HG02885 (cell line): ENCODE results near the gene SLC35E4.
"Not testable (repeated sequence)": the region's sequence is repeated elsewhere in the genome, so short reads cannot be mapped to it uniquely, and the experiment has no call there.

Experiments
- ATAC-seq: cut with Tn5 transposase; IDR thresholded peaks from one replicate; pipeline ENCODE4 v1.9.1; 2021; ENCODE audit warnings: mild to moderate bottlenecking; ENCODE audit not compliant: unreplicated experiment, poor library complexity

Gene SLC35E4

DNA sequence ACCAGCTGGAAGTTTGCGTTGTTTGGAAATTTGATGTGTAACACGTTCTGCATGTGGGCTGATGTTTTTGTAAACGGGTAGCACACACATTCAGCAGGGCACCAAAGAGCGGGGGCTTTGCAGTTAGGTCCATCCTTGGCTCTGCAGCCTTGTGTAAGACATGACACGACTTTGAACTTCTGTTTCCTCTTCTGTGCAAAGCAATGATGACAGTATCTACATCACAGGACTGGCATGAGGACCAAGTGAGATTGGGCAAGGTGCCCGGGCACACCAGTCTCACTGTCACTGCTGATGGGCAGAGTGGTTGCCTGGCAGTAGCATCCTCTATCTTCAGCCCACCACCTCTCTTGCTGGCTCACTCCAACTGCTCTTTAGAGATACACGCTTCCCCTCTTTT is 25.3 kb upstream of the SLC35E4 start:
- no peak for ATAC-seq

DNA sequence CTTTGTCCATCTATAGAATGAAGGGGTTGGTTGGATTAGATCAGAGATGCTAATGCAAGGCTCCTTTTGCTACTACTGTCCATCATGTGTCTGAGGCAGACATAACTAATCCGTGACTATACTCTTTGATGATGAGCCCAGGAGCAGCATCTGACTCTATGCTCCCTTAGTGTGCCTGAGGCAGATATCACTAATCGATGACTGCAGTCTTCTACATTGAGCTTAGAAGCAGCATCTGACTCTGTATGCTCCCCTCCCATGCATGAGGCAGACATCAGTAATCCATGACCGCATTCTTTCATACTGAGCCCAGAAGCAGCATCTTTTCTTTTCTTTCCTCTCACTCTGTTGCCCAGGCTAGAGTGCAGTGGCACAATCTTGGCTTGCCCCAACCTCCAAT is 24.4 kb upstream of the SLC35E4 start:
- no peak for ATAC-seq

DNA sequence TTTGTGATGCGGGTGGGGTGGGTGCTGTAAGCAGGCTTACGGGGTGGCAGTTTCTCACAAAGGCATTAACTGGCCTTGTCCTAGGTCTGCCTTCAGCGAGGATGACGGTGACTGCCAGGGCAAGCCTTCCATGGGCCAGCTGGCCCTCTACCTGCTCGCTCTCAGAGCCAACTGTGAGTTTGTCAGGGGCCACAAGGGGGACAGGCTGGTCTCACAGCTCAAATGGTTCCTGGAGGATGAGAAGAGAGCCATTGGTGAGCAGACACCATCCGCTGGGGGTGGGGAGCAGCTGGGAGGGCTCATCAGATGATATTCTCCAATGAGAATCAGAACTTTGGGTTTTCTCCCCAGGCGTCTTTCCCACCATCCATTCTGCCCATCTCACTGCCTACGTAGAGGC is 22.8 kb upstream of the SLC35E4 start:
- ATAC-seq = no peak

DNA sequence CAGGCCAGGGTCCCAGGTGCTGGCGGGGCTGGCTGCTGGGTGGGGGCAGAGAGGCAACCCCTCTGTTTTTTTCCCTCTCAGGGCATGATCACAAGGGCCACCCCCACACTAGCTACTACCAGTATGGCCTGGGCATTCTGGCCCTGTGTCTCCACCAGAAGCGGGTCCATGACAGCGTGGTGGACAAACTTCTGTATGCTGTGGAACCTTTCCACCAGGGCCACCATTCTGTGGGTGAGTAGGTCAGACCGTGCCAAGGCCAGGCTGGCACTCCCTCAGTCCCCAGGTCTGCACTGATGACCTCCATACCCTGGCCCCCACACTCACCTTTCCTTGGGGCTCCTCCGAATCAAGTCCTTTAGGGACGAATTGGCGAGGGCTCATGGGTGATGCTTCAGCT is 21.3 kb upstream of the SLC35E4 start:
- ATAC-seq = no peak

DNA sequence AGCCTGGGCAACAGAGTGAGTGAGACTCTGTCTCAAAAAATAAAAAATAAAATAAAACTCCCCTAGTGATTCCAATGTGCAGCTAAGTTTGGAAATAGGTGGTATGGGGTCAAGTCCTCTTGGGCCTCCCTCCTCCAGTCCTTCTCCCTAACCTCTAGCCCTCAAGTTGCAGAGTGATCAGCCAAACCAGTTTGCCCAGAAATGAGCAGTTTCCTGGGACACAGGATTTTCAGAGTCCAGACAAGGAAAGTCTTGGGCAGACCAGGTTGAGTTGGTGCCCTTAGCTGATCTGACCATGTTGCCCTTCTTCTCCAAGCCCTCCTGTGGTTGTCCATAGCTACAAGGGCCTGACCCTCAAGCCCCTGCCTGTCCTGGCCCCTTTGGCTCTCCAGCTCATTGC is 20.7 kb upstream of the SLC35E4 start:
- no peak for ATAC-seq

DNA sequence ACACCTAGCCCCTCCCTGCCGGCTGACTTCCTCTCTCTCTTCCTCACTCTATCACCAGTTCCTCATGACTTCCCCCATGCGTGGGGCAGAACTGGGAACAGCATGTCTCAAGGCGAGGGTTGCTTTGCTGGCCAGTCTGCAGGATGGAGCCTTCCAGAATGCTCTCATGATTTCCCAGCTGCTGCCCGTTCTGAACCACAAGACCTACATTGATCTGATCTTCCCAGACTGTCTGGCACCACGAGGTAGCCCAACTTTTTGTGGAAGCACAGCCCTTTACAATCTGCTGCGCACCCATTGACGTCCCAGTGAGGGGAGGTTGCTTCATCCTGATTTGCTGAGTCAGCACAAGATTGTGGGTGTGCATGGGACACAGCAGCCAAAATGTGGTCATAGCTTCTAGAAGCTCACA is 20.0 kb upstream of the SLC35E4 start:
- ATAC-seq = no peak

DNA sequence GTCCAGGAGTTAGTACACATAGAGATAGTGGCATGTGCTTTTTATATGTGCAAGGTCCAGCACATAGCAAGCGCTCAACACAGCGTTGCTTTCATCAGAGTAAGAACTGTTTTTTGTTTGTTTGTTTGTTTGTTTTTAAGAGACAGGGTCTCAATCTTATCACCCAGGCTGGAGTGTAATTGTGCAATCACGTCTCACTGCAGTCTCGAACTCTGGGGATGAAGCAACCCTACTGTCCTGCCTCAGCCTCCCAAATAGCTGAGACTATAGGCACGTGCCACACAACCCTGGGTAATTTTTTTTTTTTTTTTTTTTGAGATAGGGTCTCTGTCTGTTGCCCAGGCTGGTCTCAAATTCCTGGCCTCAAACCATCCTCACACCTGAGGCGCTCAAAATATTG is 17.8 kb upstream of the SLC35E4 start:
- no peak for ATAC-seq

DNA sequence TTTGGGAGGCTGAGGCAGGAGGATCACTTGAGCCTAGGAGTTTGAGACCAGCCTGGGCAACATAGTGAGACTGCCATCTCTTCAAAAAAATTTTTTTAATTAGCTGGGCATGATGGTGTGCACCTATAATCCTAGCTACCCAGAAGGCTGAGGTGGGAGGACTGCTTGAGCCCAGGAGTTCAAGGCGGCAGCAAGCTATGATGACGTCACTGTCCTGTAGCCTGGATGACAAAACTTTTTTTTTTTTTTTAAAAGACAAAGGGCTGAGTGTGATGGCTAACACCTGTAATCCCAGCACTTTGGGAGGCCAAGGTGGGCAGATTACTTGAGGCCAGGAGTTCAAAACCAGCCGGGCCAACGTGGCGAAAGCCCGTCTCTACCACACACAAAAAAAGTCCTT is 15.7 kb upstream of the SLC35E4 start:
- ATAC-seq = not testable (repeated sequence)

DNA sequence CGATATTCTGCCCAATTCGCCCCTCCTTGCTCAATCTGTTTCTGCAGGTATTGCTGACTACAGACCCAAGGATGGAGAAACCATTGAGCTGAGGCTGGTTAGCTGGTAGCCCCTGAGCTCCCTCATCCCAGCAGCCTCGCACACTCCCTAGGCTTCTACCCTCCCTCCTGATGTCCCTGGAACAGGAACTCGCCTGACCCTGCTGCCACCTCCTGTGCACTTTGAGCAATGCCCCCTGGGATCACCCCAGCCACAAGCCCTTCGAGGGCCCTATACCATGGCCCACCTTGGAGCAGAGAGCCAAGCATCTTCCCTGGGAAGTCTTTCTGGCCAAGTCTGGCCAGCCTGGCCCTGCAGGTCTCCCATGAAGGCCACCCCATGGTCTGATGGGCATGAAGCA is 9.2 kb upstream of the SLC35E4 start:
- no peak for ATAC-seq

DNA sequence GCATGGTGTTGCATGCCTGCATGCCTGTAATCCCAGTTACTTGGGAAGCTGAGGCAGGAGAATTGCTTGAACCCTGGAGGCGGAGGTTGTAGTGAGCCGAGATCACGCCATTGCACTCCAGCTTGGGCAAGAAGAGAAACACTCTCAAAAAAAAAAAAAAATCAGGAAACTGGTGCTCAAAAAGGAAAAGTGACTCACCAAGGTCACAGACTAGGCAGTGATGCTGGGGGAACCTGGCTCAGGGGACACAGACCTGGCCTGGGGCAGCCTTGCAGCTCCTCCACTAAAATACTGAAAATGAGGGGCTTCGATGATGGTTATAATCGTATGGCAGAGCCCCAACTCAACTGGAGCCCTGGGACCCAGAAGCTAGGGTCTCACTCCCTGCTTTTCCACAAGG is 8.1 kb upstream of the SLC35E4 start:
- no peak for ATAC-seq

DNA sequence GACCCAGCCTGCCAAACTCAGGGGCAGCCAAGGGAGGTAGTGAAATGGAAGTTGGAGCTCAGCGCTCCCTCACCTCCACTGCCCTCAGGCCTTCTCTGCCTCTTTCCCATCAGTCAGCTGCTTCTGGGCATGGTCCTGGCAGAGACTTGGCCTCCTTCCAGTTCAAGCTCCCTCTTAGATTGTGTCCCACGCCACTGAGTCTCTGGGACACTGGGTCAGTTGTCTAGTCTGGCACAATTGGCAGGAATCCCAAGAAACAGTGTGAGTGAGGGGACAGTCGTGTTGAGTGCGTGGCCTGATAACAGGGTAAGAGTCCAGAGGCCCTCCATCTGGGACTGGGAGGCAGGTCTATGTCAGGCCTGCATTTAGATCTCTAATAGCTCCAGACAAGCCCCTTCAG is 7.1 kb upstream of the SLC35E4 start:
- no peak for ATAC-seq

DNA sequence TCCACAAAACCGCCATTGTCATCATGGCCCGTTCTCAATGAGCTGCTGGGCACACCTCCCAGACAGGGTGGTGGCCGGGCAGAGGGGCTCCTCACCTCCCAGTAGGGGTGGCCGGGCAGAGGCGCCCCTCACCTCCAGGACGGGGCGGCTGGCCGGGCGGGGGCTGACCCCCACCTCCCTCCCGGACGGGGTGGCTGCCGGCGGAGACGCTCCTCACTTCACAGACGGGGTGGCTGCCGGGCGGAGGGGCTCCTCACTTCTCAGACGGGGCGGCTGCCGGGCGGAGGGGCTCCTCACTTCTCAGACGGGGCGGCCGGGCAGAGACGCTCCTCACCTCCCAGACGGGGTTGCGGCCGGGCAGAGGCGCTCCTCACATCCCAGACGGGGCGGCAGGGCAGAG is 4.1 kb upstream of the SLC35E4 start:
- not testable (repeated sequence) for ATAC-seq

DNA sequence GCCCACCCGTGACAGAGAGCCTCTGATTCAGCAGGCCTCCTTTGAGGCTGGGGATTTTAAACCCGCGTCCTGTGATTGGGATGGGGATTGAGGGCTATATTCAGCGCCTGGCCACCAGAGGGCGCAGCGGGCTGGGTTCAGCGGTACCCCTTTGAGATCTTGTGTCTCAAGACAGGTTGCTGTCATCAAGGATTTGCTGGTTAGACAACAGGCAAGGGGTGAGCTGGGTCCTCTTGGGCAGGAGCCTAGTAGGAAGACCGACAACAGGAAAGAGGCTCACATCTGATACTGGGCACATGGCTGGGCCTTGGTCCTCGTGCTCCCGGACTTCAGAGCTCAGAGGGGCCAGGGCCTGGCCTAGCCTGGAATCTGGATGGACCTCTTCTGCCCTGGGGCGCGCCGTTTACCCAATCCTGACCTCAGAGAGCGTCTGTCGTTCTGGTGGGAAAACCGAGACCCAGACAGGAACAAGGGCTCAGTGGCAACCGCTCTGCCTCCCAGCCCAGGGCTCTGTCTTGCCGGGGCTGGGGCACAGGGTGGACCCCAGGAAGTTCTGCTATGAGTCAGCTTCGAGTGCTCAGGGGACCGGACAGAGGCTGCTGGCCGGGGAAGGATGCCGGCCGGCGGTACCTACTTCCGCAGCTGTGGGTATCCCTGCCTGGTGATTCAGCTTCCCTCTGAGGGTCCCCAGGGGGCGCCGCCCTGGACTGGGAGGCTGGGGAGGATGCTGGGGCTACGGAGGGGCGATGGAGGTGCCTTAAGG is 929 bp upstream of the SLC35E4 start:
- ATAC-seq = peak; percentile 62

DNA sequence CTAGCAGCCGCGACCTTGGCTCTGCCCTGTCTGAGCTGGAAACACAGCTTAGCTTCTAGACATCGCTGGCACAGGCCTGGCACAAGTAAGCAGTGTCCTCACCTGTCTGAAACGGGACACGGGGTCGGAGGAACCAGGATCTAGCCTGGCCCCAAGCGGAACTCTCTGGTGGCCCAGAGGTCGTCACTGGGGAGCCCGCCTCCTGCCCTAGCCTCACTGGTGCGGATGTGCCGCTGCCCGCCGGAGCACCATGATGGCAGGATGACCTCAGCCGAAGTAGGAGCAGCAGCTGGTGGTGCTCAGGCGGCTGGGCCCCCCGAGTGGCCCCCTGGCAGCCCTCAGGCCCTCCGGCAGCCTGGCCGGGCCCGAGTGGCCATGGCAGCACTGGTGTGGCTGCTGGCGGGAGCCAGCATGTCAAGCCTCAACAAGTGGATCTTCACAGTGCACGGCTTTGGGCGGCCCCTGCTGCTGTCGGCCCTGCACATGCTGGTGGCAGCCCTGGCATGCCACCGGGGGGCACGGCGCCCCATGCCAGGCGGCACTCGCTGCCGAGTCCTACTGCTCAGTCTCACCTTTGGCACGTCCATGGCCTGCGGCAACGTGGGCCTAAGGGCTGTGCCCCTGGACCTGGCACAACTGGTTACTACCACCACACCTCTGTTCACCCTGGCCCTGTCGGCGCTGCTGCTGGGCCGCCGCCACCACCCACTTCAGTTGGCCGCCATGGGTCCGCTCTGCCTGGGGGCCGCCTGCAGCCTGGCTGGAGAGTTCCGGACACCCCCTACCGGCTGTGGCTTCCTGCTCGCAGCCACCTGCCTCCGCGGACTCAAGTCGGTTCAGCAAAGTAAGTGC is 871 bp downstream of the SLC35E4 start:
- no peak for ATAC-seq

DNA sequence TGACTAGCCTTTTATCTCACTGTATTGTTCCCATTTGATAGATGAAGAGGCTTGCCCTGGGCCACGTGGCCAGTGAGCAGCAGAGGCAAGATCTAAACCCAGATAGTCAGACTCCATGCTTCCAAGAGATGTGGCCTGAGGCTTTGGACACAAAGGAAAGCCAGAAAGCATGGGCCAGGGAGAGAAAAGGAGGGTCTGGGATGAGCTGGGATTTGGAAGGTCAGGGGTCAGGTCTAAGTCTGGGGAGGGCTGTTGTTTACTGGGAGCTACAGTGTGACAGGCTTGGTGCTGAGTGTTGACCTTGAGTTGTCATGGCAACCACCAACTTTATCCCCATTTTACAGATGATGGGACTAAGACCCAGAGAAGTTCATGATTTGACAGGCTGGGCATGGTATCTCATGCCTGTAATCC is 2.1 kb downstream of the SLC35E4 start:
- no peak for ATAC-seq

DNA sequence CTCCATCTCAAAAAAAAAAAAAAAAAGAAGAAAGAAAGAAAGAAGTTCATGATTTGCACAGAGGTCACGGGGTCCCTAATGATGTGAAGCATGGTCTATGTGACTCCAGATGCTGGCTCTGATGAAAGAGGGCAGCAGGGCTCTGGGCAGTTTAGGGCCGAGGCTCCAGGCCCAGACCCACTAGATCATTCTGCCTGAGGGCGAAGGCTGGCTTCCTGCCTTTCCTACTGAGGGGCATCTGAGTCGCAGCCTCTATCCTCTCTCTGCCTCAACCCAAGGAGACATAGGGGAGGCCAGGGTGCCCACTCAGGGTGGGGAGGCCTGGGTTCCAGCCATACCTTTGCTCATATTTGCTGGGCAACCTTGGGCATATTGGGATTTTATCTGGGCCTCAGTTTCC is 4.8 kb downstream of the SLC35E4 start:
- no peak for ATAC-seq

DNA sequence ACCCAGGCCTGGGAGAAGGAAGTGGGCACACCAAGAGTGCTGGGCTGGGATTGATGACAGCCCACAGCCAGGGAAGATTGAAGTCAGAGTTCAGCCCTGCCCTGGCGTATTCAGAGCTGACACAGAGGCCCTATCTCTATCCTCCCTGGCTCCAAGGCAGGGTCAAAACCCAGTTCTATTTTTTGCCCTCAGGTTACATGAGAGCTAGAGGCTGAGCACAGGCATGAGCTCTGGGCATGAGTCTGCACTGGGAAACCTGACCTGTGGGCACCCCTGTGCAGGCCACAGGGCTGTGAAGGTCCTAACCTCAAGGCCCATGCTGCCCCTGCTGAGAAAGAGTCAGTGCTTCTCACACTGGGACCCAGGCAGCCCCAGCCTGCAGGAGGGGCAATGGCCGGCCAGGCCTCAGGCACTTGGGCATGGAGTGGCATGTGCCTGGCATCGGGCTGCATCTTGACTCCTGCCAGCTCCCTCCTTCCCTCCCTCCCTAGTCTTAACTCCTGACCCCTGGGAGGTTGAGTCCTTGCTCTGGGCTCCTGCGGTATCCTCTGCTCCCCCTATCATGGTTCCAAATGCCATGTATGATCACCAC is 5.4 kb downstream of the SLC35E4 start:
- no peak for ATAC-seq

DNA sequence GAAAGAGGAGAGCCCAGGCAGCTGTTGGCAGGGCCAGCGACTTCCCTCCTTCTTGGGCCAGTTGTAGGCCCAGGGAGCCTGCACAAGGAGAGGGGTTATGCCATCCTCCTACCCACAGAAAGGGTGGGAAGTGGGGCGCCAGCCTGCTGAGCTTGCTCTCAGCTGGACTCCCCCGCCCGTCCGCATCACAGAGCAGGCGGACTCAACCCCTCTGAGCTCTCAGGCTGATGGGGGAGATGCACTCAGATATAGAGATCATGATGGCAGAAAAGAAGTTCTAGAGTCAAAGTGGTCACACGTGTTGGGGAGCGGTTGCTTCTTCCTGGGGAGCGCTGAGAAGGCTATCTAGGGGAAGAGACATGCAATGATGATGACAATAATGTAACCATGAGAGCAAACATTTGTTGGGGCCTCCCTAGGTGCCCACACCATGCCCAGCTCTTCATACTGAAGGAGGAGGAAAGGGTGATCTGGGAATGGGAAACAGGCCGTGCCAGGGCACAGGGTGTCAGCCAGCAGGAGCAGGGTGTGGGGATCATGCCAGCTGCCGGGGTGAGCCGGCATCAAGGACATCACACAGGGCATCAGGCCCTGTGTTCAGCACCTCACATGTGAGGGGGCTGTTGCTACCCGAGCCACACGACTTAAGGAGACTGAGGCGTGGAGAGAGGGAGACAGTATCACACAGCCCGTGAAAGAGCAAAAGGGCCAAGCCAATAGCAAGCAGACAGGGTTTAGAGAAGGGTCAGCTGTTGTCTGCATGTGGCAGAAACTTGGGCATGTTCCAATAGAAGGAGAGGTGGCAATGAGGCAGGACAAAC is 7.7 kb downstream of the SLC35E4 start:
- no peak for ATAC-seq

DNA sequence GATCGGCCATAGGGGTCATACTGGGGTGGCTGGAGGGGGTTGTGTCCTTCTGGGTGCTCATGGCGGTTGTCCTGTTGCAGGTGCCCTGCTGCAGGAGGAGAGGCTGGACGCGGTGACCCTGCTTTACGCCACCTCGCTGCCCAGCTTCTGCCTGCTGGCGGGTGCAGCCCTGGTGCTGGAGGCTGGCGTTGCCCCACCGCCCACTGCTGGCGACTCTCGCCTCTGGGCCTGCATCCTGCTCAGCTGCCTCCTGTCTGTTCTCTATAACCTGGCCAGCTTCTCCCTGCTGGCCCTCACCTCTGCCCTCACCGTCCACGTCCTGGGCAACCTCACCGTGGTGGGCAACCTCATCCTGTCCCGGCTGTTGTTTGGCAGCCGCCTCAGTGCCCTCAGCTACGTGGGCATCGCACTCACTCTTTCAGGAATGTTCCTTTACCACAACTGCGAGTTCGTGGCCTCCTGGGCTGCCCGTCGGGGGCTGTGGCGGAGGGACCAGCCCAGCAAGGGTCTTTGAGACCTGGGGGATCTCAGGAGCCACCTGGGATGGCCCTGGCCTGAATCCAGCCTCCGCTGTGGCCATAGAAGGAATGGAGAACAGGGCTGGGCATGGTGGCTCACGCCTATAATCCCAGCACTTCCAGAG is 11.1 kb downstream of the SLC35E4 start:
- no peak for ATAC-seq

DNA sequence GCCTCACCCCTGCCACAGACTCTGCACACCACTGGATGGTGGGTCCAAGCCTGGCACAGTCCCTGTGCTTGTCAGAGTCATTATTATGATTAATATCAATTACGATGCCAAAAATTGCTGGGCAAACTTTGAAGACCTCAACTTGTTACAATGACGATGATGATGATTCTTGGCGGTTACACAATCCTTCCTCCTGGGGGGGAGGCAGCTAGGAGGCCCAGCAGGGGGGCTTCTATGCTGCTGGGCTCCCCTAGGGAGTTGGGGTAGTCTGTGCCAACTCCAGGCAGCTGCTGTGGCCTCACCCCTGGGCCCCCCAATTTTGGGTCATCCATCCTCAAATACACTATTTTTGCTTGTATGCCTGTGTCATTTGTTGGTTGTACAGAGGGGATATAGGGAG is 12.0 kb downstream of the SLC35E4 start:
- no peak for ATAC-seq
